ENCODE results near the gene RER1. TPM values are rescaled to one million over a fixed set of nuclear protein-coding genes. Genes with fewer than 3 reads are reported as not detected.
"Not testable (repeated sequence)": the region's sequence is repeated elsewhere in the genome, so short reads cannot be mapped to it uniquely, and the experiment has no call there.

RER1 gene
- total RNA-seq, 1 donor from 2014 or later: 105 TPM

GRCh38 chr1:2437617-2438016 is 46.0 kb downstream of the RER1 start:
- ChIA-PET CTCF (no interaction called here), POLR2A (no interaction called here)
- no peaks in the 10 kb centered on the region for H3K9me3 Mint-ChIP-seq
- no peaks in the 10 kb centered on the region for H3K36me3 Mint-ChIP-seq (ENCODE audit: low read depth)
- DNase-seq: no peak
- H3K27me3 Mint-ChIP-seq: peaks cover under 1% of the 10 kb centered on the region
- H3K27ac Mint-ChIP-seq: no peak overlapping the region
- no peak for ATAC-seq (ENCODE audit: low read depth)
- H3K4me1 Mint-ChIP-seq: peaks cover 2% of the 10 kb centered on the region
- no peak for TF ChIP-seq CTCF (IDR thresholded peaks at IDR 0.05)
- no peak overlapping the region for H3K4me3 Mint-ChIP-seq
- intact Hi-C loops (cut with micrococcal nuclease): no loop called here

GRCh38 chr1:2438038-2438437 is 46.4 kb downstream of the RER1 start:
- no peaks in the 10 kb centered on the region for H3K36me3 Mint-ChIP-seq (ENCODE audit: low read depth)
- H3K4me3 Mint-ChIP-seq: no peak overlapping the region
- intact Hi-C loops (cut with micrococcal nuclease): no loop called here
- no peak overlapping the region for H3K27ac Mint-ChIP-seq
- DNase-seq (no peak), ATAC-seq (ENCODE audit: low read depth) (no peak)
- H3K4me1 Mint-ChIP-seq: peaks cover 2% of the 10 kb centered on the region
- peaks cover 3% of the 10 kb centered on the region for H3K27me3 Mint-ChIP-seq
- TF ChIP-seq CTCF (IDR thresholded peaks at IDR 0.05): no peak
- ChIA-PET POLR2A (no interaction called here), CTCF (no interaction called here)
- no peaks in the 10 kb centered on the region for H3K9me3 Mint-ChIP-seq

GRCh38 chr1:2438641-2439040 is 47.0 kb downstream of the RER1 start:
- ATAC-seq (ENCODE audit: low read depth) (no peak), DNase-seq (no peak)
- Mint-ChIP-seq H3K27ac (no peak overlapping the region), H3K4me3 (no peak overlapping the region), H3K4me1 (peaks cover 2% of the 10 kb centered on the region), H3K27me3 (peaks cover 3% of the 10 kb centered on the region), H3K9me3 (no peaks in the 10 kb centered on the region), H3K36me3 (ENCODE audit: low read depth) (no peaks in the 10 kb centered on the region)
- ChIA-PET POLR2A (no interaction called here), CTCF (no interaction called here)
- intact Hi-C loops (cut with micrococcal nuclease): no loop called here
- TF ChIP-seq CTCF (IDR thresholded peaks at IDR 0.05): no peak

- Mint-ChIP-seq H3K36me3 (ENCODE audit: low read depth) (no peaks in the 10 kb centered on the region), H3K4me3 (no peak overlapping the region), H3K9me3 (no peaks in the 10 kb centered on the region), H3K27me3 (peaks cover 3% of the 10 kb centered on the region), H3K27ac (no peak overlapping the region), H3K4me1 (peaks cover 2% of the 10 kb centered on the region)
- ChIA-PET POLR2A (no interaction called here), CTCF (no interaction called here)
- intact Hi-C loops (cut with micrococcal nuclease): no loop called here
- ATAC-seq (ENCODE audit: low read depth) (no peak), DNase-seq (no peak)
- TF ChIP-seq CTCF (IDR thresholded peaks at IDR 0.05): no peak
Measured at GRCh38 chr1:2439369-2439768, 47.7 kb downstream of the RER1 start.

GRCh38 chr1:2440346-2440745 is 48.7 kb downstream of the RER1 start:
- H3K4me3 Mint-ChIP-seq; POLR2A ChIA-PET; H3K9me3 Mint-ChIP-seq; H3K4me1 Mint-ChIP-seq; ATAC-seq (ENCODE audit: low read depth); H3K27me3 Mint-ChIP-seq; intact Hi-C loops (cut with micrococcal nuclease); H3K27ac Mint-ChIP-seq; H3K36me3 Mint-ChIP-seq (ENCODE audit: low read depth); DNase-seq; CTCF ChIA-PET: not testable (repeated sequence)

GRCh38 chr1:2441746-2442145 is 50.1 kb downstream of the RER1 start:
- POLR2A ChIA-PET: no interaction called here
- CTCF ChIA-PET: no interaction called here

More at GRCh38 chr1:2441746-2442145, 50.1 kb downstream of the RER1 start:
- no peaks in the 10 kb centered on the region for H3K9me3 Mint-ChIP-seq
- ATAC-seq (ENCODE audit: low read depth): no peak
- no peak for DNase-seq
- H3K36me3 Mint-ChIP-seq (ENCODE audit: low read depth): no peaks in the 10 kb centered on the region
- H3K27ac Mint-ChIP-seq: no peak overlapping the region
- peaks cover 2% of the 10 kb centered on the region for H3K4me1 Mint-ChIP-seq
- peaks cover 8% of the 10 kb centered on the region for H3K27me3 Mint-ChIP-seq
- no peak for TF ChIP-seq CTCF (IDR thresholded peaks at IDR 0.05)
- H3K4me3 Mint-ChIP-seq: no peak overlapping the region
- intact Hi-C loops (cut with micrococcal nuclease): no loop called here
